Activated CD8-positive, alpha-beta memory T cell treated with anti-CD3 and anti-CD28 coated beads, Interleukin-2, amount 50 U/mL, for 48 hours (primary cell): ENCODE results near the gene ATP6V0E1.

Source experiments
- DNase-seq: peaks from one replicate; pipeline ENCODE4 v3.0.0-alpha.2; 2020

The ATP6V0E1 gene

GRCh38 chr5:172957458-172957857 is 26.1 kb upstream of the ATP6V0E1 start:
- DNase-seq = no peak

GRCh38 chr5:172958331-172959046 is 25.1 kb upstream of the ATP6V0E1 start:
- peak; percentile 88 for DNase-seq

GRCh38 chr5:172959824-172960799 is 23.5 kb upstream of the ATP6V0E1 start:
- DNase-seq = no peak

GRCh38 chr5:172969921-172970320 is 13.7 kb upstream of the ATP6V0E1 start:
- DNase-seq = no peak

- DNase-seq = no peak
Observed at GRCh38 chr5:172971482-172971881, 12.1 kb upstream of the ATP6V0E1 start.

- DNase-seq = no peak
Observed at GRCh38 chr5:172972552-172972951, 11.0 kb upstream of the ATP6V0E1 start.

GRCh38 chr5:172973127-172973916 is 10.2 kb upstream of the ATP6V0E1 start:
- DNase-seq = no peak

- DNase-seq = no peak
Observed at GRCh38 chr5:172973931-172974330, 9.6 kb upstream of the ATP6V0E1 start.

- DNase-seq = no peak
Observed at GRCh38 chr5:172975289-172975688, 8.3 kb upstream of the ATP6V0E1 start.

GRCh38 chr5:172979778-172980177 is 3.8 kb upstream of the ATP6V0E1 start:
- DNase-seq = peak; percentile 23

GRCh38 chr5:172981931-172982330 is 1.6 kb upstream of the ATP6V0E1 start:
- DNase-seq = no peak

GRCh38 chr5:172984244-172984953 is 828 bp downstream of the ATP6V0E1 start:
- peak; percentile 83 for DNase-seq

- no peak for DNase-seq
Observed at GRCh38 chr5:172985596-172985995, 2.0 kb downstream of the ATP6V0E1 start.

- no peak for DNase-seq
Observed at GRCh38 chr5:172988276-172988675, 4.7 kb downstream of the ATP6V0E1 start.

GRCh38 chr5:172990776-172991175 is 7.2 kb downstream of the ATP6V0E1 start:
- DNase-seq = no peak

GRCh38 chr5:172994405-172994804 is 10.8 kb downstream of the ATP6V0E1 start:
- no peak for DNase-seq

- peak; percentile 42 for DNase-seq
Observed at GRCh38 chr5:172999372-172999973, 15.9 kb downstream of the ATP6V0E1 start.

- DNase-seq = no peak
Observed at GRCh38 chr5:172999974-173000373, 16.4 kb downstream of the ATP6V0E1 start.

GRCh38 chr5:173001229-173001841 is 17.8 kb downstream of the ATP6V0E1 start:
- peak; percentile 55 for DNase-seq

GRCh38 chr5:173003360-173003759 is 19.8 kb downstream of the ATP6V0E1 start:
- DNase-seq = peak; percentile 32

- DNase-seq = peak; percentile 36
Observed at GRCh38 chr5:173004013-173004412, 20.4 kb downstream of the ATP6V0E1 start.
